ENCODE results near the gene VCL. TPM values are rescaled to one million over a fixed set of nuclear protein-coding genes. Genes with fewer than 3 reads are reported as not detected.

The VCL gene
- total RNA-seq, 1 experiment from 2014 or later = 106 TPM

DNA sequence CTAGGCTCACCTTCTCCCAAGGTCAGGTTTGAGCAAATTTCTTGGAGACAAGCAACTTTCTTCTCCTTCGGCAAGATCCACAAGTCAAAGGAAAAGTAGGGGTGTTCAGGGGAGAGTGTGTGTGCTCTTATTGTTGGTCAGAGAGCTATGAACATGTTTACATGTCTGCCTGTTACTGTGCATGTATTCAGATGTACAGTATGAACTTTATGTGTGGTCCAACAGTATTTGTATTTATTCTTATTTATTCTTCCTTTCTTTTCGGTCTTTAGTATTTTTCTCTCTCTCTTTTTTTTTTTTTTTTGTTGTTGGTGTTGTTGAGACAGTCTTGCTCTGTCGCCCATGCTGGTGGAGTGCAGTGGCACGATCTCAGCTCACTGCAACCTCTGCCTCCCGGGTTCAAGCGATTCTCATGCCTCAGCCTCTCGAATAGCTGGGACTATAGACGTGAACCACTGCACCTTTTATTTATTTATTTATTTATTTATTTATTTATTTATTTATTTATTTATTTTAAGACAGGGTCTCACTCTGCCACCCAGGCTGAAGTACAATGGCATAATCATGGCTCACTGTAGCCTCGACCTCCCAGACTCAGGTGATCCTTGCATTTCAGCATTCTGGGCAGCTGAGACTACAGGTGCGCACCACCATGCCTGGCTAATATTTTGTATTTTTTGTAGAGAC lies 48.8 kb upstream of the VCL start:
- DNase-seq (ENCODE audit: low read depth, low spot score) = no peak
- no peaks in the 10 kb centered on the region for H3K9me2 ChIP-seq (ENCODE audit: insufficient read depth)
- no peak overlapping the region for H3K4me3 ChIP-seq (replicated peaks in 1 of 2; ENCODE audit: low read depth in 1 of 2, low read length in 2 of 2)
- TF ChIP-seq TCF7L2 (IDR thresholded peaks at IDR 0.05; ENCODE audit: borderline replicate concordance, extremely low read depth, insufficient read depth, insufficient read length) (no peak), ELF1 (IDR thresholded peaks at IDR 0.05; ENCODE audit: borderline replicate concordance, low read depth) (no peak), POLR2A (IDR thresholded peaks at IDR 0.05; ENCODE audit: borderline replicate concordance, extremely low read depth, insufficient read depth, insufficient read length) (no peak), EZH2phosphoT487 (IDR thresholded peaks at IDR 0.05; ENCODE audit: borderline replicate concordance) (no peak), POLR2AphosphoS5 (IDR thresholded peaks at IDR 0.05; ENCODE audit: low read depth, low read length) (no peak), FOSL1 (IDR thresholded peaks at IDR 0.05; ENCODE audit: low read depth) (no peak), ZFX (IDR thresholded peaks at IDR 0.05) (no peak), SIN3A (IDR thresholded peaks at IDR 0.05; ENCODE audit: low read depth) (no peak), CEBPB (IDR thresholded peaks at IDR 0.05; ENCODE audit: low read depth) (no peak), SP1 (IDR thresholded peaks at IDR 0.05; ENCODE audit: low read depth) (no peak), SRF (IDR thresholded peaks at IDR 0.05; ENCODE audit: low read depth) (no peak), RAD21 (IDR thresholded peaks at IDR 0.05; ENCODE audit: low read depth) (no peak)
- TF ChIP-seq, protein P1, sequence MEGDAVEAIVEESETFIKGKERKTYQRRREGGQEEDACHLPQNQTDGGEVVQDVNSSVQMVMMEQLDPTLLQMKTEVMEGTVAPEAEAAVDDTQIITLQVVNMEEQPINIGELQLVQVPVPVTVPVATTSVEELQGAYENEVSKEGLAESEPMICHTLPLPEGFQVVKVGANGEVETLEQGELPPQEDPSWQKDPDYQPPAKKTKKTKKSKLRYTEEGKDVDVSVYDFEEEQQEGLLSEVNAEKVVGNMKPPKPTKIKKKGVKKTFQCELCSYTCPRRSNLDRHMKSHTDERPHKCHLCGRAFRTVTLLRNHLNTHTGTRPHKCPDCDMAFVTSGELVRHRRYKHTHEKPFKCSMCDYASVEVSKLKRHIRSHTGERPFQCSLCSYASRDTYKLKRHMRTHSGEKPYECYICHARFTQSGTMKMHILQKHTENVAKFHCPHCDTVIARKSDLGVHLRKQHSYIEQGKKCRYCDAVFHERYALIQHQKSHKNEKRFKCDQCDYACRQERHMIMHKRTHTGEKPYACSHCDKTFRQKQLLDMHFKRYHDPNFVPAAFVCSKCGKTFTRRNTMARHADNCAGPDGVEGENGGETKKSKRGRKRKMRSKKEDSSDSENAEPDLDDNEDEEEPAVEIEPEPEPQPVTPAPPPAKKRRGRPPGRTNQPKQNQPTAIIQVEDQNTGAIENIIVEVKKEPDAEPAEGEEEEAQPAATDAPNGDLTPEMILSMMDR (IDR thresholded peaks at IDR 0.05 in 2 of 3, conservative IDR thresholded peaks at IDR 0.05 in 1 of 3; ENCODE audit: borderline replicate concordance in 1 of 3, insufficient read depth in 1 of 3, low read depth in 2 of 3, low read length in 2 of 3) = no peak
- TF ChIP-seq, protein P2, sequence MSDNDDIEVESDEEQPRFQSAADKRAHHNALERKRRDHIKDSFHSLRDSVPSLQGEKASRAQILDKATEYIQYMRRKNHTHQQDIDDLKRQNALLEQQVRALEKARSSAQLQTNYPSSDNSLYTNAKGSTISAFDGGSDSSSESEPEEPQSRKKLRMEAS (IDR thresholded peaks at IDR 0.05) = no peak
- TF ChIP-seq, protein P3, sequence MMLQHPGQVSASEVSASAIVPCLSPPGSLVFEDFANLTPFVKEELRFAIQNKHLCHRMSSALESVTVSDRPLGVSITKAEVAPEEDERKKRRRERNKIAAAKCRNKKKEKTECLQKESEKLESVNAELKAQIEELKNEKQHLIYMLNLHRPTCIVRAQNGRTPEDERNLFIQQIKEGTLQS (IDR thresholded peaks at IDR 0.05) = no peak
- TF ChIP-seq, protein P4, sequence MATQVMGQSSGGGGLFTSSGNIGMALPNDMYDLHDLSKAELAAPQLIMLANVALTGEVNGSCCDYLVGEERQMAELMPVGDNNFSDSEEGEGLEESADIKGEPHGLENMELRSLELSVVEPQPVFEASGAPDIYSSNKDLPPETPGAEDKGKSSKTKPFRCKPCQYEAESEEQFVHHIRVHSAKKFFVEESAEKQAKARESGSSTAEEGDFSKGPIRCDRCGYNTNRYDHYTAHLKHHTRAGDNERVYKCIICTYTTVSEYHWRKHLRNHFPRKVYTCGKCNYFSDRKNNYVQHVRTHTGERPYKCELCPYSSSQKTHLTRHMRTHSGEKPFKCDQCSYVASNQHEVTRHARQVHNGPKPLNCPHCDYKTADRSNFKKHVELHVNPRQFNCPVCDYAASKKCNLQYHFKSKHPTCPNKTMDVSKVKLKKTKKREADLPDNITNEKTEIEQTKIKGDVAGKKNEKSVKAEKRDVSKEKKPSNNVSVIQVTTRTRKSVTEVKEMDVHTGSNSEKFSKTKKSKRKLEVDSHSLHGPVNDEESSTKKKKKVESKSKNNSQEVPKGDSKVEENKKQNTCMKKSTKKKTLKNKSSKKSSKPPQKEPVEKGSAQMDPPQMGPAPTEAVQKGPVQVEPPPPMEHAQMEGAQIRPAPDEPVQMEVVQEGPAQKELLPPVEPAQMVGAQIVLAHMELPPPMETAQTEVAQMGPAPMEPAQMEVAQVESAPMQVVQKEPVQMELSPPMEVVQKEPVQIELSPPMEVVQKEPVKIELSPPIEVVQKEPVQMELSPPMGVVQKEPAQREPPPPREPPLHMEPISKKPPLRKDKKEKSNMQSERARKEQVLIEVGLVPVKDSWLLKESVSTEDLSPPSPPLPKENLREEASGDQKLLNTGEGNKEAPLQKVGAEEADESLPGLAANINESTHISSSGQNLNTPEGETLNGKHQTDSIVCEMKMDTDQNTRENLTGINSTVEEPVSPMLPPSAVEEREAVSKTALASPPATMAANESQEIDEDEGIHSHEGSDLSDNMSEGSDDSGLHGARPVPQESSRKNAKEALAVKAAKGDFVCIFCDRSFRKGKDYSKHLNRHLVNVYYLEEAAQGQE (IDR thresholded peaks at IDR 0.05; ENCODE audit: low read depth) = no peak
- TF ChIP-seq, protein P5, sequence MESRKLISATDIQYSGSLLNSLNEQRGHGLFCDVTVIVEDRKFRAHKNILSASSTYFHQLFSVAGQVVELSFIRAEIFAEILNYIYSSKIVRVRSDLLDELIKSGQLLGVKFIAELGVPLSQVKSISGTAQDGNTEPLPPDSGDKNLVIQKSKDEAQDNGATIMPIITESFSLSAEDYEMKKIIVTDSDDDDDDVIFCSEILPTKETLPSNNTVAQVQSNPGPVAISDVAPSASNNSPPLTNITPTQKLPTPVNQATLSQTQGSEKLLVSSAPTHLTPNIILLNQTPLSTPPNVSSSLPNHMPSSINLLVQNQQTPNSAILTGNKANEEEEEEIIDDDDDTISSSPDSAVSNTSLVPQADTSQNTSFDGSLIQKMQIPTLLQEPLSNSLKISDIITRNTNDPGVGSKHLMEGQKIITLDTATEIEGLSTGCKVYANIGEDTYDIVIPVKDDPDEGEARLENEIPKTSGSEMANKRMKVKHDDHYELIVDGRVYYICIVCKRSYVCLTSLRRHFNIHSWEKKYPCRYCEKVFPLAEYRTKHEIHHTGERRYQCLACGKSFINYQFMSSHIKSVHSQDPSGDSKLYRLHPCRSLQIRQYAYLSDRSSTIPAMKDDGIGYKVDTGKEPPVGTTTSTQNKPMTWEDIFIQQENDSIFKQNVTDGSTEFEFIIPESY (IDR thresholded peaks at IDR 0.05; ENCODE audit: extremely low read depth, insufficient replicate concordance, low read length) = no peak
- intact Hi-C loops (cut with micrococcal nuclease) = no loop called here
- H3K9ac ChIP-seq (ENCODE audit: low read length) = no peak overlapping the region
- H2AFZ ChIP-seq (ENCODE audit: low read depth, low read length, poor library complexity, severe bottlenecking) = no peak overlapping the region
- ChIA-PET POLR2A (no interaction called here), CTCF (no interaction called here), RAD21 (ENCODE audit: low non-redundant PET in 1 of 2, low total read pairs in 2 of 2, uncharacterized antibody in 2 of 2, unreplicated experiment in 2 of 2) (no interaction called here)
- no peaks in the 10 kb centered on the region for H3K4me1 ChIP-seq (ENCODE audit: control insufficient read depth in 1 of 2, insufficient read depth in 2 of 2, low read length in 2 of 2)
- no peaks in the 10 kb centered on the region for H3K36me3 ChIP-seq (ENCODE audit: control insufficient read depth in 1 of 2, insufficient read depth in 2 of 2, low read length in 2 of 2)
- no peaks in the 10 kb centered on the region for H4K20me1 ChIP-seq (ENCODE audit: insufficient read depth)
- H3K9me3 ChIP-seq (ENCODE audit: control insufficient read depth in 1 of 2, insufficient read depth in 1 of 2, low read depth in 1 of 2, low read length in 2 of 2) = no peaks in the 10 kb centered on the region
- H3K79me2 ChIP-seq (ENCODE audit: insufficient read depth, low read length) = no peaks in the 10 kb centered on the region
- no peaks in the 10 kb centered on the region for H3K27me3 ChIP-seq (ENCODE audit: insufficient read depth, low read length)
- no peak overlapping the region for H3K27ac ChIP-seq (ENCODE audit: low read depth, low read length)
- ATAC-seq = no peak
- H3K4me2 ChIP-seq (ENCODE audit: low read length) = no peak overlapping the region
- BruUV-seq (replicated peaks) = no TSS peak

Measured in HCT116 (cell line).